Mucosa of rectum (tissue), 2 donors: ENCODE measurements around the gene TAS2R46.
"Not testable (repeated sequence)": the region's sequence is repeated elsewhere in the genome, so short reads cannot be mapped to it uniquely, and the experiment has no call there.

Experiments used
- H3K27ac ChIP-seq, 2 donors: one replicate each; pipeline ENCODE4 v1.7.0; 2013; ENCODE audit warnings: inconsistent platforms in 2 of 2, low read depth in 2 of 2, low read length in 2 of 2
- H3K27me3 ChIP-seq, 2 donors: one replicate each; pipeline ENCODE4 v1.7.0; 2013; ENCODE audit warnings: low read length in 2 of 2; ENCODE audit not compliant: control insufficient read depth in 2 of 2, insufficient read depth in 2 of 2
- H3K36me3 ChIP-seq, 2 donors: one replicate each; pipeline ENCODE4 v1.7.0; 2013; ENCODE audit warnings: low read length in 2 of 2; ENCODE audit not compliant: control insufficient read depth in 2 of 2, insufficient read depth in 2 of 2
- H3K4me1 ChIP-seq, 2 donors: one replicate each; pipeline ENCODE4 v1.7.0; 2013; ENCODE audit warnings: low read length in 2 of 2, mild to moderate bottlenecking in 1 of 2; ENCODE audit not compliant: control insufficient read depth in 2 of 2, insufficient read depth in 2 of 2
- H3K4me3 ChIP-seq, 2 donors: one replicate each; pipeline ENCODE4 v1.7.0; 2013; ENCODE audit warnings: low read length in 2 of 2
- H3K9ac ChIP-seq, 2 donors: one replicate each; pipeline ENCODE4 v1.7.0; 2013; ENCODE audit warnings: low read length in 2 of 2, low read depth in 1 of 2, mild to moderate bottlenecking in 1 of 2
- H3K9me3 ChIP-seq, 2 donors: one replicate each; pipeline ENCODE4 v1.7.0; 2013; ENCODE audit warnings: low read length in 2 of 2; ENCODE audit not compliant: control insufficient read depth in 2 of 2
- donor health status: healthy.
- donor health status: Normal muscosa, but diverticular disease.

TAS2R46 gene

DNA sequence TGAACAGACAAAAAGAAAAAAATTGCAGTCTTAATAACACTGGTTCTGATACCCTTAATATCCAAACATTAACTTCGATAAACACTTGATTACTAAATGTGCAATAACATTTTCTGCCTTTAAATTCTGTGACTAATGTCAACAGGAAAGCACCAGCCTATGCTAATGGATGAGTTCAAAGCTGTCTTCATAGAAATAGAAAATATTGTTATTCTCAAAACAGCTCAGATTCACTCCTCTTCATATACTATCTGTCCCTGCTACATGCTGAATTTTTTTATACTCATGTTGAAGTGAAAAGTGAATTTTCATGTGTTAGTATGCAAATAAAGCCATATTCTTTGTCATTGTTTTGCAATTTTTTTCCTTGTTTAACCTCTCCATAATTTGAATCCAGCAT, 16.2 kb upstream of the TAS2R46 start:
- Histone ChIP-seq H3K9me3 (no peaks in the 10 kb centered on the region), H3K27ac (no peak overlapping the region), H3K9ac (no peak overlapping the region), H3K4me3 (no peak overlapping the region), H3K36me3 (no peaks in the 10 kb centered on the region), H3K4me1 (no peaks in the 10 kb centered on the region), H3K27me3 (no peaks in the 10 kb centered on the region)

- H3K4me1 ChIP-seq: peaks cover 0 to 2% of the 10 kb centered on the region in 2 donors
- H3K36me3 ChIP-seq: no peaks in the 10 kb centered on the region
- H3K9me3 ChIP-seq: no peaks in the 10 kb centered on the region
- H3K27me3 ChIP-seq: no peaks in the 10 kb centered on the region
- no peak overlapping the region for H3K9ac ChIP-seq
- no peak overlapping the region for H3K4me3 ChIP-seq
- H3K27ac ChIP-seq: no peak overlapping the region
Measured at GRCh38 chr12:11075642-11076041, 13.5 kb upstream of the TAS2R46 start.

DNA sequence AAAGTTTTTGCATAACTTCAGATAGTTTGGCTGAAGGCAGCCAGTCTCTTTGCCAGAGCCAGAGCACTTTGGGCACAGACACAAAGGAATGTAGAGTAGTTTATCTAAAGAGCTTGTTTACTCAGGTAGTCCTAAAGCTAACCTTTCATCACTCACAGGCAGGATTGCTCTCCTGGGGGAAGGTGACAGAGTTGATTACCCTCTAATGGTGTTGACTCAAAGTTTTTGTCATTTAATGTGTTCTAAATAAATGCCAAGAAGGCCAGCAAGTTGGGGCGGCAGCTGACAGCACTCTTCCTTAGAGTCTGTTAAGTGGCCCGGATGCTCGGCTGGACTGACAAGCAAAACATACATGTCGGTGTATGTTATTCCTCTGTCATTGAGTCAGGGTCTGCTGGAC, 9.3 kb upstream of the TAS2R46 start:
- Histone ChIP-seq H3K27me3 (no peaks in the 10 kb centered on the region), H3K9ac (no peak overlapping the region), H3K36me3 (no peaks in the 10 kb centered on the region), H3K27ac (no peak overlapping the region), H3K9me3 (no peaks in the 10 kb centered on the region), H3K4me3 (no peak overlapping the region), H3K4me1 (peaks cover 0 to 2% of the 10 kb centered on the region in 2 donors)

- no peak overlapping the region for H3K9ac ChIP-seq
- peaks cover 0 to 2% of the 10 kb centered on the region in 2 donors for H3K4me1 ChIP-seq
- no peaks in the 10 kb centered on the region for H3K27me3 ChIP-seq
- H3K4me3 ChIP-seq: no peak overlapping the region
- no peak overlapping the region for H3K27ac ChIP-seq
- H3K9me3 ChIP-seq: no peaks in the 10 kb centered on the region
- H3K36me3 ChIP-seq: no peaks in the 10 kb centered on the region
Measured at GRCh38 chr12:11070999-11071398, 8.9 kb upstream of the TAS2R46 start.

DNA sequence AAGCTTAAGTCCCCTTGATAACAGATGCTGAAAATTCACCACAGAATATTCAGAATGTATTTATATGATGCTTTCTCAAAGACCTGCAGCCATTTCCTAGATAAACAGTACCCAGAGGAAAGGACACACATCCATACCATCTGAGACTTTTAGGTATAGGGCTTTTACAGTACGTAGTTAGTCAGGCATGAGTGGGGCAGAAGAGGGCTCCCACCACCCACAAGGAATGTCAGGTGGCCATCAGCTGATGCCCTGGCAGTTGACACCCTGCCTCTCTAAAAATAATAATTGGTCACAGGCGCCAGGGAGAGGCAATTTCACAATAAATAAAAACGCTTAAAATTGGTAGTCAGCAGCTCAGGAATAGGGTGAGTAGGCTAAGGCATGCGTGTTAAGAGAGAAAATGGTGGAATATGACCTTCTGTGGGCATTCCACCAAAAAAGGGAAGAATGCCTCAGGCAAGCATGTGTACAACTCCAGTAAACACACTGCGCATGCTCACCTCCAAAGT, 7.8 kb upstream of the TAS2R46 start:
- H3K4me3 ChIP-seq: no peak overlapping the region
- H3K27ac ChIP-seq: no peak overlapping the region
- no peaks in the 10 kb centered on the region for H3K9me3 ChIP-seq
- H3K4me1 ChIP-seq: peaks cover 0 to 2% of the 10 kb centered on the region in 2 donors
- no peaks in the 10 kb centered on the region for H3K36me3 ChIP-seq
- no peaks in the 10 kb centered on the region for H3K27me3 ChIP-seq
- H3K9ac ChIP-seq: no peak overlapping the region

DNA sequence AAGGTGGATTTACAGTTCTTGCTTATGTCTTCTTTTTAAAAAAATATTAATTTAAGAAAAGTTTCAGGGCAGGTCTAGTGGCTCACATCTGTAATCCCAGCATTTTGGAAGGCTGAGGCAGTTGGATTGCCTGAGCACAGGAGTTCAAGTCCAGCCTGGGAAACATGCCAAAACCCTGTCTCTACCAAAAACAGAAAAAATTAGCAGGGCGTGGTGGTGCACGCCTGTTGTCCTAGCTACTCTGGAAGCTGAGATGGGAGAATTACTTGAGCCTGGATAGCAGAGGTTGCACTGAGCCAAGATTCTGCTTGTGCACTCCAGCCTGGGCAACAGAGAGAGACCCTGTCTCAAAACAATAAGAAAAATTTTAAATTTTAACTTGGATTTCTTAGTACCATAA, 5.4 kb upstream of the TAS2R46 start:
- no peak overlapping the region for H3K9ac ChIP-seq
- H3K4me3 ChIP-seq: no peak overlapping the region
- H3K9me3 ChIP-seq: no peaks in the 10 kb centered on the region
- H3K27ac ChIP-seq: no peak overlapping the region
- H3K27me3 ChIP-seq: no peaks in the 10 kb centered on the region
- H3K36me3 ChIP-seq: no peaks in the 10 kb centered on the region
- peaks cover 0 to 2% of the 10 kb centered on the region in 2 donors for H3K4me1 ChIP-seq

DNA sequence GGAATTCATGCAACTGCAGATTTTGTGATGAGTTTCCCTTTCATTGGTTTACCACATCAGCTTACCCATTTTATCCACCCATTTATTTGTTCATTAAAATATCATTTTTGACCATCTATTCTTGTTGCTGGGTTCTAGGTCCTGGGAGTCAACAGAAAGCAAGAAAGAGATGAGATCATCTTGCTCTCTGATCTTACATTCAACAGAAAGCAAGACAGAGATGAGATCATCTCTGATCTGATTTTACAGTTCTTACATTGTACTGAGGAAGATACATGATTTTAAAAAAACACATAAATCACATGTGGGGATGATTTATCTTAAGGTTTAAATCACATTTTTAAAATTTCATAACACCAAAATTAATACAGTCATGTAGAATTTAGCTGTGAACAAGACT, 2.3 kb downstream of the TAS2R46 start:
- H3K27me3 ChIP-seq: no peaks in the 10 kb centered on the region
- no peak overlapping the region for H3K27ac ChIP-seq

DNA sequence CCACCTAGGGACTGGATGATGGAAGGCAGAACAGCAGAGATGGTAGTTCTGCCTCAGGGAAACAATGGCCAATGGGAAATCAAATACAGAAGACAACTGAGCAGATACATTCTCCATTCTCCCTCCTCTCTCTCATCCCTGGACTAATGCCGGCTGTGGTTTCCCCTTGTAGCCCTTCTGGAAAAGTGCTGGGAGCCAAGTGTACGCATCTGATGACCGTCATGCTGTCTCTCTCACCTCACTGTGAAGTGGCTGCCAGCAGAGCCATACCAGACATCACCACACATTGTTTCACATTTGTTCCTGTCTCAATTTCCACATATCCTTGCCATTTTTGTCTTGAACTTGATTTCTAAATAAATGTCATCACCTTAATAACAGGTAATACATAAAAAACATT, 3.1 kb downstream of the TAS2R46 start:
- Histone ChIP-seq H3K27ac (no peak overlapping the region), H3K4me3 (no peak overlapping the region), H3K9ac (no peak overlapping the region), H3K27me3 (no peaks in the 10 kb centered on the region), H3K9me3 (no peaks in the 10 kb centered on the region), H3K4me1 (no peaks in the 10 kb centered on the region), H3K36me3 (no peaks in the 10 kb centered on the region)

More for the DNA sequence above, 2.3 kb downstream of the TAS2R46 start:
- Histone ChIP-seq H3K9me3 (no peaks in the 10 kb centered on the region), H3K4me1 (no peaks in the 10 kb centered on the region), H3K36me3 (no peaks in the 10 kb centered on the region), H3K4me3 (no peak overlapping the region), H3K9ac (no peak overlapping the region)

- no peaks in the 10 kb centered on the region for H3K4me1 ChIP-seq
- H3K36me3 ChIP-seq: no peaks in the 10 kb centered on the region
- H3K9me3 ChIP-seq: peaks cover 0 to 3% of the 10 kb centered on the region in 2 donors
- no peaks in the 10 kb centered on the region for H3K27me3 ChIP-seq
- no peak overlapping the region for H3K9ac ChIP-seq
- H3K27ac ChIP-seq: no peak overlapping the region
- no peak overlapping the region for H3K4me3 ChIP-seq
Measured at GRCh38 chr12:11055306-11055705, 6.8 kb downstream of the TAS2R46 start.

- H3K9me3 ChIP-seq, H3K9ac ChIP-seq, H3K27me3 ChIP-seq, H3K4me1 ChIP-seq, H3K4me3 ChIP-seq, H3K27ac ChIP-seq, H3K36me3 ChIP-seq: not testable (repeated sequence)
Measured at GRCh38 chr12:11049806-11050531, 12.1 kb downstream of the TAS2R46 start.
